Neural cell (in vitro differentiated cells): Measurements from ENCODE around the gene UBE2I. TPM values are rescaled to one million over a fixed set of nuclear protein-coding genes. Genes with fewer than 3 reads are reported as not detected.

ENCODE experiments used
- H2AFZ ChIP-seq: fragments of 200-600, 300-800 bp; sonication (generic), shearing (Covaris generic); 2 replicates; pipeline ENCODE4 v1.6.0; 2014; ENCODE audit warnings: low read depth, mild to moderate bottlenecking, antibody characterized with exemption, low read length, moderate library complexity
- H3F3A ChIP-seq: fragments of 200-600 bp; shearing (Covaris generic); 2 replicates; pipeline ENCODE4 v1.6.1; 2016; ENCODE audit warnings: mild to moderate bottlenecking, moderate library complexity, mixed read lengths, antibody characterized with exemption, low read length; ENCODE audit not compliant: insufficient read depth, poor library complexity, severe bottlenecking
- H3K27ac ChIP-seq: fragments of 200-600, 300-800 bp; sonication (generic), shearing (Covaris generic); 2 replicates; pipeline ENCODE4 v1.5.1; 2014; ENCODE audit warnings: mild to moderate bottlenecking, low read length, moderate library complexity
- H3K27me3 ChIP-seq: fragments of 300-800, 200-600 bp; sonication (generic), shearing (Covaris generic); 2 replicates; pipeline ENCODE4 v1.6.0; 2014; ENCODE audit warnings: mild to moderate bottlenecking, low read depth, low read length, moderate library complexity; ENCODE audit not compliant: insufficient read depth
- H3K36me3 ChIP-seq: fragments of 300-800, 200-600 bp; sonication (generic), shearing (Covaris generic); 2 replicates; pipeline ENCODE4 v1.5.1; 2014; ENCODE audit warnings: mild to moderate bottlenecking, antibody characterized with exemption, low read length, moderate library complexity; ENCODE audit not compliant: insufficient read depth
- H3K4me2 ChIP-seq: fragments of 300-800, 200-600 bp; sonication (generic), shearing (Covaris generic); 2 replicates; pipeline ENCODE4 v1.6.0; 2014; ENCODE audit warnings: mild to moderate bottlenecking, low read length
- H3K4me3 ChIP-seq: fragments of 300-800, 200-600 bp; sonication (generic), shearing (Covaris generic); 2 replicates; pipeline ENCODE4 v1.5.1; 2014; ENCODE audit warnings: mild to moderate bottlenecking, low read length, moderate library complexity
- H3K79me2 ChIP-seq: fragments of 200-600 bp; shearing (Covaris generic); replicated peaks from 2 replicates; pipeline ENCODE4 v1.6.0; 2014; ENCODE audit warnings: mild to moderate bottlenecking, low read length, moderate library complexity; ENCODE audit not compliant: insufficient read depth
- H3K9ac ChIP-seq: fragments of 300-800, 200-600 bp; sonication (generic), shearing (Covaris generic); 2 replicates; pipeline ENCODE4 v1.6.1; 2016; ENCODE audit warnings: mild to moderate bottlenecking, low read length, mixed read lengths
- H3K9me2 ChIP-seq: fragments of 200-600 bp; shearing (Covaris generic); 2 replicates; pipeline ENCODE4 v1.6.1; 2016; ENCODE audit warnings: mild to moderate bottlenecking, low read length, mixed read lengths; ENCODE audit not compliant: insufficient read depth
- H3K9me3 ChIP-seq: fragments of 200-600, 300-800 bp; sonication (generic), shearing (Covaris generic); 2 replicates; pipeline ENCODE4 v1.6.1; 2016; ENCODE audit warnings: mild to moderate bottlenecking, mixed run types, low read length, moderate library complexity, mixed read lengths
- H4K20me1 ChIP-seq: fragments of 200-600 bp; shearing (Covaris generic); 2 replicates; pipeline ENCODE4 v1.6.1; 2016; ENCODE audit warnings: mild to moderate bottlenecking, mixed run types; ENCODE audit not compliant: insufficient read depth
- EZH2 ChIP-seq: fragments of 200-600, 300-800 bp; shearing (Covaris generic), sonication (generic); IDR thresholded peaks from 2 replicates; pipeline ENCODE4 v1.6.1; 2014; ENCODE audit warnings: antibody characterized with exemption, low read length, borderline replicate concordance, mild to moderate bottlenecking; ENCODE audit not compliant: insufficient read depth, poor library complexity, severe bottlenecking
- MXI1 ChIP-seq: fragments of 450-650 bp; conservative IDR thresholded peaks from 2 replicates; pipeline ENCODE4 v1.6.1; 2014; ENCODE audit warnings: antibody characterized with exemption, mild to moderate bottlenecking; ENCODE audit not compliant: poor library complexity, severe bottlenecking
- POLR2AphosphoS5 ChIP-seq: IDR thresholded peaks from 2 replicates; pipeline ENCODE4 v1.6.1; 2012
- REST ChIP-seq: IDR thresholded peaks from 2 replicates; pipeline ENCODE4 v1.6.1; 2012; ENCODE audit warnings: borderline replicate concordance
- TAF1 ChIP-seq: IDR thresholded peaks from 2 replicates; pipeline ENCODE4 v1.6.1; 2012; ENCODE audit warnings: low read depth
- polyA plus RNA-seq: library from polyadenylated mRNA; depleted of rRNA; stranded (reverse); fragments of >200 nt; gene quantifications from 2 replicates; pipeline ENCODE4 v1.2.3, GENCODE V29; 2014
- TF ChIP-seq, protein P1 (sequence below): fragments of 450-650 bp; IDR thresholded peaks from 2 replicates; pipeline ENCODE4 v1.5.1; 2014; ENCODE audit warnings: antibody characterized with exemption, mild to moderate bottlenecking, moderate library complexity; ENCODE audit not compliant: poor library complexity, severe bottlenecking

UBE2I gene
- polyA plus RNA-seq, 1 donor from 2014 or later: 111 TPM

GRCh38 chr16:1308036-1308976, 1.1 kb upstream of the UBE2I start:
- peak overlapping the region; percentile 57 for H3K27ac ChIP-seq
- no peaks in the 10 kb centered on the region for H3F3A ChIP-seq
- no peaks in the 10 kb centered on the region for H3K36me3 ChIP-seq
- TF ChIP-seq TAF1: peak; percentile 26
- TF ChIP-seq MXI1: no peak
- TF ChIP-seq REST: peak; percentile 18
- TF ChIP-seq, protein P1, sequence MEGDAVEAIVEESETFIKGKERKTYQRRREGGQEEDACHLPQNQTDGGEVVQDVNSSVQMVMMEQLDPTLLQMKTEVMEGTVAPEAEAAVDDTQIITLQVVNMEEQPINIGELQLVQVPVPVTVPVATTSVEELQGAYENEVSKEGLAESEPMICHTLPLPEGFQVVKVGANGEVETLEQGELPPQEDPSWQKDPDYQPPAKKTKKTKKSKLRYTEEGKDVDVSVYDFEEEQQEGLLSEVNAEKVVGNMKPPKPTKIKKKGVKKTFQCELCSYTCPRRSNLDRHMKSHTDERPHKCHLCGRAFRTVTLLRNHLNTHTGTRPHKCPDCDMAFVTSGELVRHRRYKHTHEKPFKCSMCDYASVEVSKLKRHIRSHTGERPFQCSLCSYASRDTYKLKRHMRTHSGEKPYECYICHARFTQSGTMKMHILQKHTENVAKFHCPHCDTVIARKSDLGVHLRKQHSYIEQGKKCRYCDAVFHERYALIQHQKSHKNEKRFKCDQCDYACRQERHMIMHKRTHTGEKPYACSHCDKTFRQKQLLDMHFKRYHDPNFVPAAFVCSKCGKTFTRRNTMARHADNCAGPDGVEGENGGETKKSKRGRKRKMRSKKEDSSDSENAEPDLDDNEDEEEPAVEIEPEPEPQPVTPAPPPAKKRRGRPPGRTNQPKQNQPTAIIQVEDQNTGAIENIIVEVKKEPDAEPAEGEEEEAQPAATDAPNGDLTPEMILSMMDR: no peak
- TF ChIP-seq EZH2: no peak
- TF ChIP-seq POLR2AphosphoS5: peak; percentile 52
- H3K9me3 ChIP-seq: no peaks in the 10 kb centered on the region
- peak overlapping the region; percentile 76 for H3K4me3 ChIP-seq
- H3K9ac ChIP-seq: peak overlapping the region; percentile 94
- peak overlapping the region; percentile 48 for H3K4me2 ChIP-seq
- H3K27me3 ChIP-seq: no peaks in the 10 kb centered on the region
- peaks cover 33% of the 10 kb centered on the region for H4K20me1 ChIP-seq
- H3K9me2 ChIP-seq: no peaks in the 10 kb centered on the region
- peak overlapping the region; percentile 33 for H2AFZ ChIP-seq
- H3K79me2 ChIP-seq: peaks cover 34% of the 10 kb centered on the region

DNA sequence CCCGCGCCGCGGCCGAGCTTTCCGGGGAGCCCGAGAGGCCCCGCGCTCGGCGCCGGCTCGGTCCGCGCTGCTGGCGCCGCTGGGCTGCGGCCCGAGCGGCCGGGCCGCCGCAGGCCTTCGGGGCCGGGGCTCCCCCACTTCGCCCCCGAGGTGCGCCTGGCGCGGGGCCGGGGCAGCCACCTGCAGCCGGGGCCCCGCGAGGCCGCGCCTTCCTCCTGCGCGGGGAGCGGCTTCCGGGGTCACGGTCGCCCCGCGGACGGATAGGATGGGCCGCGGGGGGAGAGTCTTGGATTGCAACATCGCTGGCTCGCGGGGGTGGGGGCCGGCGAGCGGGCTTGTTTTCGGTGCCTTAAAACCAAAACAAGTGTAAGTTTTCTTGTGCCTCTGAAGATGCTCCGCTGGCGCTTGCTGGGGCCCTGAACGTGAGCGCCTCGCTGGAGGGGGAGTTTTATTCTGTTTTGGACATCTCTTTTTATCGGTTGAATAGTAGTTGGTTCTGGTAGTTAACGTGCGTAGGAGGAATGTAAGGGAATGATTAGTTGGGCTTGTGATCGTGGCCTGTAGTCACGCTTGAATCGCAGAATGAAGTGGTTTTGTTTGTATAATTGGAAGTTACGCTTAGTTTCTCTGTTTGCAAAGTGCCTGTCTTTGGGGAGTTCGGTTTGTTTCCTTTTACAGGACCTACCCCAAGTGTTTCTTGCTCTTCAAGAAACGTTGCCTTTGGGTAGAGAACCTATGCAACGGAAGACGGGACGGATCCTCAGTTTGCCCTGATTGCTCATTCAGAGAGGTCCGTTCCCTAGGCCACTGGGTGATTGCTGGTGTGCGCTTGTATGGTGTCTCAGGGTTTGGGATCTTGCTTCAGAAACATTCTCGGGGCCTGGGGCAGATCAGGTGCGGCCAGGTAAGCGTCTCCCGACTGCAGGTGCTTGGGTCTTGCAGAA, 724 bp downstream of the UBE2I start:
- no peaks in the 10 kb centered on the region for H3K9me2 ChIP-seq
- H3K9ac ChIP-seq: peak overlapping the region; percentile 83
- peaks cover 50% of the 10 kb centered on the region for H3K79me2 ChIP-seq
- H3K9me3 ChIP-seq: no peaks in the 10 kb centered on the region
- peaks cover 45% of the 10 kb centered on the region for H4K20me1 ChIP-seq
- peak overlapping the region; percentile 93 for H3K4me2 ChIP-seq
- no peaks in the 10 kb centered on the region for H3F3A ChIP-seq
- H3K27me3 ChIP-seq: no peaks in the 10 kb centered on the region
- no peak overlapping the region for H2AFZ ChIP-seq
- H3K4me3 ChIP-seq: peak overlapping the region; percentile 81
- peak; percentile 64 for TF ChIP-seq MXI1
- no peak for TF ChIP-seq REST
- no peak for TF ChIP-seq POLR2AphosphoS5
- H3K36me3 ChIP-seq: no peaks in the 10 kb centered on the region
- peak overlapping the region; percentile 42 for H3K27ac ChIP-seq
